HCT116 (cell line): ENCODE measurements around the gene FAM184A. TPM values are rescaled to one million over a fixed set of nuclear protein-coding genes. Genes with fewer than 3 reads are reported as not detected.

Experiments
- ATAC-seq: fragments of 200-7000 bp; cut with Tn5 transposase; 2 replicates; pipeline ENCODE4 v1.9.1; 2020; ENCODE audit warnings: mild to moderate bottlenecking, moderate library complexity
- BruUV-seq: library from RNA; stranded (reverse); fragments of 400-500 nt; replicated peaks from 2 replicates; lab custom pipeline; 2021; lab: Mats Ljungman, UMichigan
- CTCF ChIA-PET: fragments of 300-600 bp; sonication (Branson Sonifier 250); formaldehyde crosslinking; loops from one replicate; lab custom pipeline; 2021; ENCODE audit warnings: antibody characterized with exemption; lab: Charles Lee
- POLR2A ChIA-PET: fragments of 300-600, 350-600 bp; sonication (Branson Sonifier 250); formaldehyde crosslinking; loops from one replicate; lab custom pipeline; 2021; ENCODE audit warnings: antibody characterized with exemption; lab: Charles Lee
- RAD21 ChIA-PET, 2 experiments: fragments of 300-600 bp; sonication (Branson Sonifier 250); formaldehyde crosslinking; loops; one replicate each; lab custom pipeline; 2023; ENCODE audit warnings: low total read pairs in 2 of 2; ENCODE audit not compliant: uncharacterized antibody in 2 of 2, unreplicated experiment in 2 of 2, low non-redundant PET in 1 of 2; lab: Charles Lee
- DNase-seq: peaks from one replicate; pipeline ENCODE4 v3.0.0-alpha.2; 2010; ENCODE audit warnings: low read depth, low spot score
- H2AFZ ChIP-seq: fragments of 200-600 bp; shearing (Covaris generic), sonication (generic); 2 replicates; pipeline ENCODE4 v1.6.1; 2017; ENCODE audit warnings: low read depth, mixed run types, mixed read lengths, antibody characterized with exemption, low read length; ENCODE audit not compliant: poor library complexity, severe bottlenecking
- H3K27ac ChIP-seq: 2 replicates; pipeline ENCODE4 v1.5.1; 2012; ENCODE audit warnings: low read depth, low read length
- H3K27me3 ChIP-seq: fragments of 200-600 bp; sonication (generic); 2 replicates; pipeline ENCODE4 v1.6.1; 2016; ENCODE audit warnings: mixed run types, low read length, mixed read lengths; ENCODE audit not compliant: insufficient read depth
- H3K36me3 ChIP-seq, 2 experiments: fragments of 200-500 bp in 1 of 2; fragments of 200-600 bp in 1 of 2; sonication (Bioruptor generic) in 1 of 2; sonication (generic) in 1 of 2; 2 replicates each; pipeline versions ENCODE4 v1.5.1 to v1.6.1; 2014 to 2016; ENCODE audit warnings: low read length in 2 of 2, inconsistent platforms in 1 of 2, mixed read lengths in 1 of 2, mixed run types in 1 of 2; ENCODE audit not compliant: insufficient read depth in 2 of 2, control insufficient read depth in 1 of 2
- H3K4me1 ChIP-seq, 2 experiments: fragments of 200-600 bp in 1 of 2; sonication (generic) in 1 of 2; 2 replicates each; pipeline versions ENCODE4 v1.5.1 to v1.6.1; 2012 to 2017; ENCODE audit warnings: low read length in 2 of 2, inconsistent platforms in 1 of 2, mild to moderate bottlenecking in 1 of 2, mixed read lengths in 1 of 2, mixed run types in 1 of 2, moderate library complexity in 1 of 2; ENCODE audit not compliant: insufficient read depth in 2 of 2, control insufficient read depth in 1 of 2
- H3K4me2 ChIP-seq: fragments of 200-600 bp; sonication (generic); 2 replicates; pipeline ENCODE4 v1.6.1; 2017; ENCODE audit warnings: mixed run types, low read length, mixed read lengths
- H3K4me3 ChIP-seq, 2 experiments: fragments of 200-600 bp in 1 of 2; sonication (generic) in 1 of 2; replicated peaks in 1 of 2; 2 replicates each; pipeline ENCODE4 v1.5.1; 2011 to 2016; ENCODE audit warnings: low read length in 2 of 2, control low read depth in 1 of 2, low read depth in 1 of 2, mild to moderate bottlenecking in 1 of 2, mixed read lengths in 1 of 2, mixed run types in 1 of 2
- H3K79me2 ChIP-seq: fragments of 200-600 bp; sonication (generic); 2 replicates; pipeline ENCODE4 v1.6.1; 2017; ENCODE audit warnings: mild to moderate bottlenecking, mixed run types, low read length, moderate library complexity, mixed read lengths; ENCODE audit not compliant: insufficient read depth
- H3K9ac ChIP-seq: fragments of 200-600 bp; sonication (generic); 2 replicates; pipeline ENCODE4 v1.6.1; 2016; ENCODE audit warnings: low read length, mixed read lengths
- H3K9me2 ChIP-seq: fragments of 200-600 bp; sonication (generic), shearing (Covaris generic); 2 replicates; pipeline ENCODE4 v1.6.1; 2017; ENCODE audit warnings: mixed run types, mild to moderate bottlenecking, moderate library complexity; ENCODE audit not compliant: insufficient read depth
- H3K9me3 ChIP-seq, 2 experiments: fragments of 200-500 bp in 1 of 2; fragments of 200-600 bp in 1 of 2; sonication (Bioruptor generic) in 1 of 2; sonication (generic) in 1 of 2; 2 replicates each; pipeline ENCODE4 v1.6.1; 2014 to 2017; ENCODE audit warnings: low read length in 2 of 2, mixed read lengths in 2 of 2, inconsistent platforms in 1 of 2, low read depth in 1 of 2, mild to moderate bottlenecking in 1 of 2, mixed run types in 1 of 2, moderate library complexity in 1 of 2; ENCODE audit not compliant: control insufficient read depth in 1 of 2, insufficient read depth in 1 of 2
- H4K20me1 ChIP-seq: fragments of 200-600 bp; sonication (generic), shearing (Covaris generic); 2 replicates; pipeline ENCODE4 v1.6.1; 2017; ENCODE audit warnings: mixed run types, mild to moderate bottlenecking, moderate library complexity; ENCODE audit not compliant: insufficient read depth
- CEBPB ChIP-seq: IDR thresholded peaks from 2 replicates; pipeline ENCODE4 v1.6.1; 2012; ENCODE audit warnings: low read depth
- POLR2AphosphoS5 ChIP-seq: IDR thresholded peaks from 2 replicates; pipeline ENCODE4 v1.6.1; 2011; ENCODE audit warnings: mild to moderate bottlenecking, low read depth, low read length, moderate library complexity
- SIN3A ChIP-seq: IDR thresholded peaks from 2 replicates; pipeline ENCODE4 v1.6.1; 2012; ENCODE audit warnings: low read depth
- ZFX ChIP-seq: fragments of 450-650 bp; IDR thresholded peaks from 2 replicates; pipeline ENCODE4 v1.6.1; 2017
- intact Hi-C: fragments of 100-400 bp; cut with micrococcal nuclease; formaldehyde crosslinking; loops from 2 replicates; pipeline ENCODE4 v1.10.0; 2022
- total RNA-seq: library from RNA; stranded (reverse); gene quantifications from one replicate; pipeline ENCODE4 v1.2.1, GENCODE V29; 2021; ENCODE audit not compliant: unreplicated experiment
- TF ChIP-seq, protein P1 (sequence below): IDR thresholded peaks from 2 replicates; pipeline ENCODE4 v1.6.1; 2012; ENCODE audit warnings: low read depth
- TF ChIP-seq, protein P2 (sequence below): IDR thresholded peaks from 2 replicates; pipeline ENCODE4 v1.6.1; 2012

The FAM184A gene
- total RNA-seq, 1 experiment from 2014 or later, result 2.4 TPM

GRCh38 chr6:118985123-118985830 lies 93.2 kb downstream of the FAM184A start:
- H3K27me3 ChIP-seq, result no peaks in the 10 kb centered on the region
- H3K36me3 ChIP-seq, result no peaks in the 10 kb centered on the region
- H3K9ac ChIP-seq, result no peak overlapping the region
- H4K20me1 ChIP-seq, result no peaks in the 10 kb centered on the region
- ChIA-PET POLR2A (no interaction called here), RAD21 (no interaction called here), CTCF (no interaction called here)
- no peaks in the 10 kb centered on the region for H3K9me3 ChIP-seq
- no peak overlapping the region for H3K27ac ChIP-seq
- no peak overlapping the region for H3K4me3 ChIP-seq
- no peak overlapping the region for H3K4me2 ChIP-seq
- H3K9me2 ChIP-seq, result no peaks in the 10 kb centered on the region
- no TSS peak for BruUV-seq
- TF ChIP-seq ZFX (no peak), POLR2AphosphoS5 (no peak), CEBPB (no peak), SIN3A (no peak)
- TF ChIP-seq, protein P1, sequence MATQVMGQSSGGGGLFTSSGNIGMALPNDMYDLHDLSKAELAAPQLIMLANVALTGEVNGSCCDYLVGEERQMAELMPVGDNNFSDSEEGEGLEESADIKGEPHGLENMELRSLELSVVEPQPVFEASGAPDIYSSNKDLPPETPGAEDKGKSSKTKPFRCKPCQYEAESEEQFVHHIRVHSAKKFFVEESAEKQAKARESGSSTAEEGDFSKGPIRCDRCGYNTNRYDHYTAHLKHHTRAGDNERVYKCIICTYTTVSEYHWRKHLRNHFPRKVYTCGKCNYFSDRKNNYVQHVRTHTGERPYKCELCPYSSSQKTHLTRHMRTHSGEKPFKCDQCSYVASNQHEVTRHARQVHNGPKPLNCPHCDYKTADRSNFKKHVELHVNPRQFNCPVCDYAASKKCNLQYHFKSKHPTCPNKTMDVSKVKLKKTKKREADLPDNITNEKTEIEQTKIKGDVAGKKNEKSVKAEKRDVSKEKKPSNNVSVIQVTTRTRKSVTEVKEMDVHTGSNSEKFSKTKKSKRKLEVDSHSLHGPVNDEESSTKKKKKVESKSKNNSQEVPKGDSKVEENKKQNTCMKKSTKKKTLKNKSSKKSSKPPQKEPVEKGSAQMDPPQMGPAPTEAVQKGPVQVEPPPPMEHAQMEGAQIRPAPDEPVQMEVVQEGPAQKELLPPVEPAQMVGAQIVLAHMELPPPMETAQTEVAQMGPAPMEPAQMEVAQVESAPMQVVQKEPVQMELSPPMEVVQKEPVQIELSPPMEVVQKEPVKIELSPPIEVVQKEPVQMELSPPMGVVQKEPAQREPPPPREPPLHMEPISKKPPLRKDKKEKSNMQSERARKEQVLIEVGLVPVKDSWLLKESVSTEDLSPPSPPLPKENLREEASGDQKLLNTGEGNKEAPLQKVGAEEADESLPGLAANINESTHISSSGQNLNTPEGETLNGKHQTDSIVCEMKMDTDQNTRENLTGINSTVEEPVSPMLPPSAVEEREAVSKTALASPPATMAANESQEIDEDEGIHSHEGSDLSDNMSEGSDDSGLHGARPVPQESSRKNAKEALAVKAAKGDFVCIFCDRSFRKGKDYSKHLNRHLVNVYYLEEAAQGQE, result no peak
- TF ChIP-seq, protein P2, sequence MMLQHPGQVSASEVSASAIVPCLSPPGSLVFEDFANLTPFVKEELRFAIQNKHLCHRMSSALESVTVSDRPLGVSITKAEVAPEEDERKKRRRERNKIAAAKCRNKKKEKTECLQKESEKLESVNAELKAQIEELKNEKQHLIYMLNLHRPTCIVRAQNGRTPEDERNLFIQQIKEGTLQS, result no peak
- DNase-seq, result no peak
- no peak for ATAC-seq
- intact Hi-C loops, result no loop called here
- no peaks in the 10 kb centered on the region for H3K79me2 ChIP-seq
- H3K4me1 ChIP-seq, result no peaks in the 10 kb centered on the region
- no peak overlapping the region for H2AFZ ChIP-seq
